ENCODE results near the gene ORAI2. TPM values are rescaled to one million over a fixed set of nuclear protein-coding genes. Genes with fewer than 3 reads are reported as not detected.
A peak's percentile ranks its signal among the peaks of the same experiment; 100 is the strongest.

ORAI2 gene
- total RNA-seq, 4 donors from 2014 or later = 2.7 to 6.8 (median 6.4) TPM

GRCh38 chr7:102393467-102393866 is 39.9 kb upstream of the ORAI2 start:
- TF ChIP-seq CTCF (IDR thresholded peaks at IDR 0.05) (no peak), POLR2A (IDR thresholded peaks at IDR 0.05) (no peak)
- WGBS, 2 donors = 82 to 87% methylated on average over 9 of the region's 9 CpGs
- DNase-seq (ENCODE audit: low spot score in 2 of 2) = peak in 1 of 2 donors; percentile 70
- intact Hi-C loops (cut with DNase I; ENCODE audit: low total_unique reads) = loop anchor here (5.0 kb wide), 1 partner anchor 116 kb away; no protein-coding TSS in a partner anchor
- H3K4me3 ChIP-seq (ENCODE audit: low read depth, poor library complexity, severe bottlenecking) = no peak overlapping the region

- 6 to 7% methylated on average over 9 of the region's 9 CpGs for WGBS, 2 donors
- no peak for TF ChIP-seq POLR2A (IDR thresholded peaks at IDR 0.05)
- TF ChIP-seq CTCF (IDR thresholded peaks at IDR 0.05) = no peak
- H3K4me3 ChIP-seq (ENCODE audit: low read depth, poor library complexity, severe bottlenecking) = peak overlapping the region; percentile 87
- no peak for DNase-seq (ENCODE audit: low spot score in 2 of 2)
- intact Hi-C loops (cut with DNase I; ENCODE audit: low total_unique reads) = no loop called here
These were observed 37.8 kb upstream of the ORAI2 start for GRCh38 chr7:102395592-102395872.

- peak; percentile 88 to 94 for DNase-seq (ENCODE audit: low spot score in 2 of 2)
- intact Hi-C loops (cut with DNase I; ENCODE audit: low total_unique reads) = no loop called here
- 0 to 1% methylated on average over 31 to 55 of the region's 59 CpGs for WGBS, 2 donors
These were observed 37.3 kb upstream of the ORAI2 start, which contains the start of gene PRKRIP1 for GRCh38 chr7:102395873-102396709. PRKRIP1 (plus strand) TSS chr7:102396363; CDS start chr7:102396412, 49 bp downstream.

GRCh38 chr7:102396710-102397019 is 36.7 kb upstream of the ORAI2 start:
- 0 to 1% methylated on average over 12 of the region's 12 CpGs for WGBS, 2 donors
- DNase-seq (ENCODE audit: low spot score in 2 of 2) = no peak
- TF ChIP-seq CTCF (IDR thresholded peaks at IDR 0.05) = no peak
- intact Hi-C loops (cut with DNase I; ENCODE audit: low total_unique reads) = no loop called here
- H3K4me3 ChIP-seq (ENCODE audit: low read depth, poor library complexity, severe bottlenecking) = peak overlapping the region; percentile 87

More at GRCh38 chr7:102395873-102396709, 37.3 kb upstream of the ORAI2 start, which contains the start of gene PRKRIP1:
- no peak for TF ChIP-seq CTCF (IDR thresholded peaks at IDR 0.05)
- no peak for TF ChIP-seq POLR2A (IDR thresholded peaks at IDR 0.05)
- H3K4me3 ChIP-seq (ENCODE audit: low read depth, poor library complexity, severe bottlenecking) = peak within 1 kb of the TSS; percentile 87

GRCh38 chr7:102398543-102398942 is 34.8 kb upstream of the ORAI2 start:
- WGBS, 2 donors = 92 to 97% methylated on average over 8 of the region's 8 CpGs
- no peak for TF ChIP-seq POLR2A (IDR thresholded peaks at IDR 0.05)
- TF ChIP-seq CTCF (IDR thresholded peaks at IDR 0.05) = no peak
- intact Hi-C loops (cut with DNase I; ENCODE audit: low total_unique reads) = no loop called here
- H3K4me3 ChIP-seq (ENCODE audit: low read depth, poor library complexity, severe bottlenecking) = no peak overlapping the region
- no peak for DNase-seq (ENCODE audit: low spot score in 2 of 2)

- TF ChIP-seq POLR2A (IDR thresholded peaks at IDR 0.05) = no peak
- TF ChIP-seq CTCF (IDR thresholded peaks at IDR 0.05) = no peak
- no peak overlapping the region for H3K4me3 ChIP-seq (ENCODE audit: low read depth, poor library complexity, severe bottlenecking)
- WGBS, 2 donors = 89 to 90% methylated on average over 5 of the region's 5 CpGs
- intact Hi-C loops (cut with DNase I; ENCODE audit: low total_unique reads) = no loop called here
- no peak for DNase-seq (ENCODE audit: low spot score in 2 of 2)
These were observed 33.0 kb upstream of the ORAI2 start for GRCh38 chr7:102400360-102400759.

Data from lower leg skin (tissue), 4 donors.